ENCODE data around the gene NCS1.

NCS1 gene

GRCh38 chr9:130173666-130173983 is 1.4 kb downstream of the NCS1 start:
- H4K20me1 ChIP-seq (ENCODE audit: insufficient read depth, low read length, poor library complexity, severe bottlenecking), result no peaks in the 10 kb centered on the region
- H3K4me1 ChIP-seq (ENCODE audit: insufficient read depth, low read length, poor library complexity, severe bottlenecking), result no peaks in the 10 kb centered on the region
- no peak overlapping the region for H3K4me3 ChIP-seq (ENCODE audit: low read length, poor library complexity, severe bottlenecking)
- H3F3A ChIP-seq (ENCODE audit: low read depth), result no peaks in the 10 kb centered on the region
- TF ChIP-seq CTCF (conservative IDR thresholded peaks at IDR 0.05; ENCODE audit: low read length) (no peak), EZH2phosphoT487 (IDR thresholded peaks at IDR 0.05; ENCODE audit: borderline replicate concordance) (no peak)
- H2AFZ ChIP-seq (ENCODE audit: low read length), result no peak overlapping the region
- H3K9ac ChIP-seq (ENCODE audit: low read depth, low read length, poor library complexity, severe bottlenecking), result no peak overlapping the region
- H3K4me2 ChIP-seq (ENCODE audit: low read depth, low read length, poor library complexity, severe bottlenecking), result no peak overlapping the region
- no peaks in the 10 kb centered on the region for H3K9me3 ChIP-seq (ENCODE audit: insufficient read depth, low read depth, low read length)
- no peaks in the 10 kb centered on the region for H3K36me3 ChIP-seq (ENCODE audit: insufficient read depth, low read length)
- no peaks in the 10 kb centered on the region for H3K27me3 ChIP-seq (ENCODE audit: insufficient read depth, low read length, poor library complexity, severe bottlenecking)
- no peaks in the 10 kb centered on the region for H3K79me2 ChIP-seq (ENCODE audit: insufficient read depth, low read length)
- no peaks in the 10 kb centered on the region for H3K9me2 ChIP-seq (replicated peaks; ENCODE audit: low read depth, low read length)

- H3K79me2 ChIP-seq (ENCODE audit: insufficient read depth, low read length), result no peaks in the 10 kb centered on the region
- no peaks in the 10 kb centered on the region for H3K27me3 ChIP-seq (ENCODE audit: insufficient read depth, low read length, poor library complexity, severe bottlenecking)
- no peak overlapping the region for H2AFZ ChIP-seq (ENCODE audit: low read length)
- no peaks in the 10 kb centered on the region for H3F3A ChIP-seq (ENCODE audit: low read depth)
- no peaks in the 10 kb centered on the region for H3K4me1 ChIP-seq (ENCODE audit: insufficient read depth, low read length, poor library complexity, severe bottlenecking)
- no peaks in the 10 kb centered on the region for H3K36me3 ChIP-seq (ENCODE audit: insufficient read depth, low read length)
- H3K4me3 ChIP-seq (ENCODE audit: low read length, poor library complexity, severe bottlenecking), result no peak overlapping the region
- TF ChIP-seq EZH2phosphoT487 (IDR thresholded peaks at IDR 0.05; ENCODE audit: borderline replicate concordance) (no peak), CTCF (conservative IDR thresholded peaks at IDR 0.05; ENCODE audit: low read length) (no peak)
- no peak overlapping the region for H3K4me2 ChIP-seq (ENCODE audit: low read depth, low read length, poor library complexity, severe bottlenecking)
- no peaks in the 10 kb centered on the region for H3K9me2 ChIP-seq (replicated peaks; ENCODE audit: low read depth, low read length)
- no peak overlapping the region for H3K9ac ChIP-seq (ENCODE audit: low read depth, low read length, poor library complexity, severe bottlenecking)
- H4K20me1 ChIP-seq (ENCODE audit: insufficient read depth, low read length, poor library complexity, severe bottlenecking), result no peaks in the 10 kb centered on the region
- no peaks in the 10 kb centered on the region for H3K9me3 ChIP-seq (ENCODE audit: insufficient read depth, low read depth, low read length)
Measured at GRCh38 chr9:130174025-130174424, 1.8 kb downstream of the NCS1 start.

- H3K79me2 ChIP-seq (ENCODE audit: insufficient read depth, low read length), result no peaks in the 10 kb centered on the region
- no peak overlapping the region for H3K4me3 ChIP-seq (ENCODE audit: low read length, poor library complexity, severe bottlenecking)
- TF ChIP-seq CTCF (conservative IDR thresholded peaks at IDR 0.05; ENCODE audit: low read length) (no peak), EZH2phosphoT487 (IDR thresholded peaks at IDR 0.05; ENCODE audit: borderline replicate concordance) (no peak)
- H3K9me3 ChIP-seq (ENCODE audit: insufficient read depth, low read depth, low read length), result no peaks in the 10 kb centered on the region
- H3K27me3 ChIP-seq (ENCODE audit: insufficient read depth, low read length, poor library complexity, severe bottlenecking), result no peaks in the 10 kb centered on the region
- no peaks in the 10 kb centered on the region for H3K9me2 ChIP-seq (replicated peaks; ENCODE audit: low read depth, low read length)
- H3K9ac ChIP-seq (ENCODE audit: low read depth, low read length, poor library complexity, severe bottlenecking), result no peak overlapping the region
- H4K20me1 ChIP-seq (ENCODE audit: insufficient read depth, low read length, poor library complexity, severe bottlenecking), result no peaks in the 10 kb centered on the region
- H3K4me2 ChIP-seq (ENCODE audit: low read depth, low read length, poor library complexity, severe bottlenecking), result no peak overlapping the region
- no peak overlapping the region for H2AFZ ChIP-seq (ENCODE audit: low read length)
- no peaks in the 10 kb centered on the region for H3K36me3 ChIP-seq (ENCODE audit: insufficient read depth, low read length)
- H3F3A ChIP-seq (ENCODE audit: low read depth), result no peaks in the 10 kb centered on the region
- no peaks in the 10 kb centered on the region for H3K4me1 ChIP-seq (ENCODE audit: insufficient read depth, low read length, poor library complexity, severe bottlenecking)
Measured at GRCh38 chr9:130174920-130175321, 2.7 kb downstream of the NCS1 start.

Measured in Loucy (cell line).